GM19035 (cell line): ENCODE measurements around the gene PSAPL1.

Experiments
- ATAC-seq: cut with Tn5 transposase; IDR thresholded peaks from one replicate; pipeline ENCODE4 v1.9.1; 2021; ENCODE audit not compliant: unreplicated experiment

PSAPL1 gene

DNA sequence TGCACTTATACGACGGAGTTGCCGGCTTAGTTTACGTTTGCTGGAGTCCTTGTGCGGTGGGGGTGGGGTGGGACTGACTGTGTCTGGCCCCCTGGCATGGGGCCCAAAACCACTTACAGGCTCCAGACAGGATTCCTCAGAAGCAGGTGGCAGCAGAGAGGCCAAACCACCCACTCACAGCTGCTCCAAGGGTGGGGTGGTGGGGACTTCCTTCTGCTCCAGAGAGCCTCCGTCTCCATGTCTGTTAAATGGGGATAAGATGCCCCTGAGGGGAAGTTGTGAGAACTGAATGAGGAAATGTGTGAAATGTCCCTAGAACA lies 36.7 kb downstream of the PSAPL1 start:
- ATAC-seq = no peak

DNA sequence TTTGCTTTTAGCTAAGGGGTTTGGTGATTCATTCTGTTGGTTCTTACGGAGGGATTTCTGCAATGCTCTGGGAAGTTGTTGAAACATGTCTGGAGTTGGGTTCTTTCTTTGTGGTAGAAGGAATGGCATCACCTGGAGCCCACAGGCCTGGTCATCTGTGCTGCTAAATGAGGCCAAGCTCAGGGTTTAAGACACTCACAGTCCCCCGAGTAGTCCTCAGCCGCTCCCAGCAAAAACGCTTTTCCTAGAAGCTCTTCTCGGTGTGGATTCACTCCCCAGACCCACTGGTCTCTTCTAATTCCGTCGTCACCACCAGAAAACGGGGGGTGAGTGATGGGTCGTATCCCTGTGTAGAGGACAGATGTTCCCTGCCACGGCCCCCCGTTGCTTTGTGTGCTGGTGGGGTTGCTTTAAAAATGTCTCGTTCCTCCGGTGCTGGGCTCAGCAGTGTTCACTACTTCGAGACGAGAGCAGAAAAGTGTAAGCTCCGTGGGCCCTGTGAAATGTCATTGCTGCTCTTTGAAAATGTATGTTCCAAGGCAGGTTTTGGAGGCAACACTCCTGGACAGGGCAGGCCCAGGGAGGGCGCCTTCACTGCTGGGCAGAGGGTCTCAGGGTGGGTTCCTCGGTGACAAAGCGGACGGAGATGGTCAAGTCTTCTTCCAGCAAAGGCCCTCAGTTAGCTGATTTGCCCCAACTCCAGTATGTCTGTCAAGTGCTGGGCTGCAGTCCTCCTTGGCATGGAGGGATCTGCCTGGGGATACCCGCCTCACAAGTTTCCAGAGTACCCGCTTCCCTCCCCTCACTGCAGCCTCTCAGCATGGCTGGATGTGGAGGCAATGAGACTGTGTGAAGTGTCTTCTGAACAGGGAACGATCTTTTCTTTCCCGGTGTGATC lies 37.3 kb downstream of the PSAPL1 start:
- no peak for ATAC-seq

DNA sequence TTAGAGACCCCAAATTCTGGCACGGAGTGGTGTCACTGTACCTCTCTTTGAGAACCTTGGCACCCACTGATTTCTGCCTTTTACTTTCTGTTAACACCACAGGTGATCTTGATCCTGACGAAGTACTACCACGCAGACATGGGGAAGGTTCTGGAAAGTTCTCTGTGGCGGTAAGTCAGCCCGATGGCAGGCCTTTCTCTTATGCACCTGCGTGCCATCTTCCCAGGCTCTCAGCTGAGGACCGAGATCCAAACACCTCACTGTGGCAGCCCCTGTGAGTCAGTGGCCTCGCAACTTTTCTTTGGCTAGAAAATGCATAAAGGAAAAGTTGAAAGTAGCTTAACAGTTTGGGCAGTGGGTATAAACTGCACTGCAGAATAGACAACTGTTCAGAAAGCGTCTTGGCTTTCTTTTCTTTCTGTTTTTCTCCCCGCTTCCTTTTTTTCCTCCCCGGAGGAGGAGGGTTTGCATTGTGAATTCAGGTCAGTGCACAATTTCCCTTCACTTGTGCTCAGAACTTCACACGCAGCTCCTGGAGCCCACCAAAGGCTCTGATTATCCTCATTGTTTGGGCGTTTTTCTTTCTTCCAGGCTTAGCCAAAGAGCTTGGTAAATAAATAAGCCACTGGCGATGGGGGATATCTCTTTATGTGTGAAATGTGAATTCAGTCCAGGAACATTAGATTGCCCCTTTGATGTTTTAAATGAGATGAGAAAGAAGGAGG lies 38.4 kb downstream of the PSAPL1 start:
- no peak for ATAC-seq

DNA sequence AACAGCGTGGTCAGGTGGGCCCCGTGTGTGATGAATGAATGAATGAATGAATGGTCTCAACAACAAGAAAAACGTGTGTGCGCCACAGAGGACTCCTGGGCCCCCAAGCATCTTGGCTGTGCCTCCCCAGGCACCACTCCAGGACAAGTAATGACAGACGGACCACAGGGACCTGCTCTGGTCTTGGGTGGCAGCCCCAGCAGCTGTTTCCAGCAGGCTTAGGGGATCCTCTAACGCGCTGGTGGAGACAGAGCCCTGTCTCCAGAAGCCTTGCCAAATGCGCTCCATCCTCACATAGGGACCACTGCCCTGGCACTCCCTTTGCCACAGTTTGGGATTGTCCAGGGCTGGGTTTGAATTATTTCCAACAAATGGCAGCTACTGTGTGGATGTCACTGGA lies 39.1 kb downstream of the PSAPL1 start:
- no peak for ATAC-seq

DNA sequence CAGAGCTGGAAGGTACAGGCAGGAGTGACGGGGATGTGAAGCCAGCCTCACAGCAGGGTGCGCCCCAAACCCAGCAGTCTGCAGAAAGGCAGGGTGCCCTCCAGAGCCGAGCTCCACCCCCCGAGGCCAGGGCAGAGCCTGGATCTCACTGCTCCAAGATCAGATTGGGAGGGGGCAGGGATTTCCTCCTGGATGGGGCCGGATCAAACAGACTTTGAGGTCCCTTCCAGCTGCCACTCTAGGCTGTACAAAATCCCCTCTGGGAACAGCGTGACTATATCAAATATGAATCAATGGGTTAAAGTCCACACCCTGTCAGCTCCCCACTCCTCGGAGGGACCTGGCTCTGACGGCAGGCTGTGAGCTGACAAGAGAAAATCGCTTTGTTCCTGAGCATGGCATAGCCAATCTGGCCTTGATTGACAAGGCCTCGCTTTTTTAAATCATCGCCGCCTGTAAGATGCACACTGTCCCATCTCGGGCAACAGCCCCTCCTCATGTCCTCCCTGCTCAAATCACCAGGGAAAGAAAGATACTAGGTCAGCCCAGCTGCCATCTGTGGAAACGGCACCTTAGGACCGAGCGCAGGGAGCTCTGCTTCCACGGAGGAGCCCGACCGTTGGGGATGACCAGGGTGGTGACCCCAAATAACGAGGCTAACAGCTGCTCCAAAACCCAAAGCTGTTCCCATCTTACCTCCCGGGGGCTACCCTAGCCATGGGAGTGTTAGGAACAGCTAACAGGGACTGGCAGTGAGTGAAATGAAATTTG lies 39.9 kb downstream of the PSAPL1 start:
- ATAC-seq = no peak

DNA sequence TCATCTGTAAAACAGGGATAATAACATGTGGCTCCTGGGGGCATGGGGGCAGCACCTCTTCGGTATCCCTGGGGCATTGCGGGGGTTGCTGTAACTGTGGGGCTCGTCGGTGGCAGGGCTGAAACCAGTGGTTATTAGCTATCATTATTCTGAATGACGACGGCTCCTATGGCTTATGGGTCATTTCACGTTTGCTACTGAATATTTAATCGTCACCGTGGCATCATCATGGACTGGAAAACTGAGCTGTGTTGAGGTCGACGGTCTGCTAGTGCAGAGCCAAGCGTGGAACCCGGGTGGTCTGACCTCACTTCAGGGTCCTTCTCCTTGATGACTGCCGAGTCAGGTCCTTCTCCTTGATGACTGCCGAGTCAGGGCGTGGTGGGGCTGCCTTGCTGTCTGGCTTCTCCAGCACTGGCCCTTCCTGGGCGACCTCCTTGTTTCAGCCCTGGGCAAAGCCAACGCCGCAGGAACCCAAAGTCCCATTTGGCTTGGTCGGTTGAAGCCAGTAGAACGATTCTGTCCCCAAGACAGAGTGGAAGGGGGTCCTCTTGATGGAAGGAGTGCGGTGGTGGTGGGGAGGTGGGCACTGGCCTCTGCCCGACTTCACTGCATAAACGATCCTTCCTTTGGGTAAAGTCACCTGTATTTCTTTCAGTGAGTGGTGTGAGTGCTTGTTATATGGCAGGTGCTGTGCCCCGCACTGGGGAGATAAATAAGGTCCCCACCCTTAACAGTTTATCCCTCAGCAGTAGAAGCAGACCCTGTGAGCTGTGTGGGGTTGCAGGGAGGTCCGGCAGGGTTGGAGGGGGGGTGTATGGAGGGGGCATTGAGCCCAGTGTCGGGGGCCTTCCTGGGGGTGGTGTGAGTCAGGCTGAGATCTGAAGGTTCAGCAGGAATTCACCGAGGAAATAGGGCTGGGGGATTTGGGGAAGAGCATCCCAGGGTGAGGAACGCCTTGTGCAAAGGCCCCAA lies 40.8 kb downstream of the PSAPL1 start:
- no peak for ATAC-seq

DNA sequence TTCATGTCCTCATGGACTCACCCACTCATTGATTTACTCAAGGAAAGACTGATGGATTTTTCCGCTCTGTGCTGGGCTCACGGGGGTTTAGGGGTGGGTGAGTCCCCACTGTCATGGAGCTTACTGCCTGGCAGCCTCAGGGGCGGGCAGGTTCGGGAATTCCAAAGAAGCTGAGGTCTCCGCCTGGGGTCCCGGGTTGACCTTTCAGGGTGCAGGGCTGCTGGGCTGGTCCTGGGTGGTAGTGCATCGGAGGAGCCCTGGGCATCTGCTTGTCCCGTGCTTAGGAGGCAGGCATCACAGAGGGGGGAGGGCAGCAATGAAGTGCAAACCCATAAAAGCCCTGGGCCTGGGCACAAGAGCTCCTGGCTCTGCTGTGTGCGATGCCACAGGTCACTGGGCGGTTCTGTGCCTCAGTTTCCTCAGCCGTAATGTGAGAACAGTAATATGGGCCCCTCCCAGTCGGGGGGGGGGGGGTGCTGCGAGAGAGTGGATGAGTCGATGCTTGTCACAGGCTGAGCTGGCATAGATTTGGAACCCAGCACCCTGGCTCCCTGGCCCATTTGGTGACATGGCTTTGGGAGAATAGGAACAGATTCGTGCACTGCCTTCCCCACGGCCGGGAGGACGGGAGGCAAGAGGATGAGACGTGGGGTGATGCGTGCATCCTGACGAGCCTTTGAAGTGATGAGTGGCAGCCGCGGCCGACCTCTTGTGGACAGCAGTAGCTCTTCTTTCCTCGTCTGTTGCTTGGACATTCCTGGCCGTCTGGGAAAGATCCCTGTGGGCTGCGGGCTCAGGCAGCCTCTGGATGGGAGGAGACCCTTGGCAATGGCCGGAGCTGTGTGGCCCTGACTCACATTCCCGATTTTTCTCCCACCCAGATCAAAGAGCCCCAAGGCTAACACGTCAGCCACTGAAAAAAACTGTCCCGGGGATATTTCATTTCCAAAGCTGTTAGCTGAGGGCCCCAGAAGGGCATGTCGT lies 42.0 kb downstream of the PSAPL1 start:
- ATAC-seq = no peak

DNA sequence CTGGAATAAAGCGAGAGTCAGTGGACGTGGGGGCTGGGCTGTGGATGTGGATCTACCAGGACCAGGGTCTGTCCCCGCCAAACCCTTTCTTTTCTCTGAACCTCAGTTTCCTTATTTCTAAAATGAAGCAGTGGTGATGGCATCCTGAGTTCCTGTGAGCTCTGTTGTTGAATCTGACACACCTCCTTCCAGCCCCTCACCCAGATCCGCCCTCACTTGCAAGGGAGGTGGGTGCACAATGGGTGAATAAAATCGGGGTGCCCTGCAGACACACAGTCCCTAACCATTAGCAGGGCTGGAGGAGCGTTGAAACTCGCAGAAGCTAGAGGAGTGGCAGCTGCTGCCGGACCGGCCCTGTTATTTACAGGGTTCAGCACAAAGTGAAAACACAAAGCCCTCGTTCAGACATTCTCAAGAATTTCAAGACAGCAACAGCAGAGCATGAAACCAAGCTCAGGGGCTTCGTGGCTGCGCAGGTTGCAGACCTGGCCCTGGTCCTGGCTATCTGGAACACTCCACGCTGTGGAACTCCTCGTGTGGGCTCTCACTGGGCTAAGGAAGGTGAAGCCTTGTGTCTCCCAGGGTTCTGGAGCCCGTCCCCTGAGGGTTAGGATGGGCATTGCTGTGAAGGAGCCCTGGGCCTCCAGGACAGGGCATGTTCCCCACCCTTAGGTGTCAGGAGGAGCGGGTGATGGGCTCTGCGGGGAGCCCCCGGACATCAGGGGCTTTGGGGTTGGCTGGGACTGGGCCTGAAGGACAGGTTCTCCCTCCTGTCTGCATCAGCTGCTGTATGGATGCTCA lies 42.9 kb downstream of the PSAPL1 start:
- ATAC-seq = no peak

DNA sequence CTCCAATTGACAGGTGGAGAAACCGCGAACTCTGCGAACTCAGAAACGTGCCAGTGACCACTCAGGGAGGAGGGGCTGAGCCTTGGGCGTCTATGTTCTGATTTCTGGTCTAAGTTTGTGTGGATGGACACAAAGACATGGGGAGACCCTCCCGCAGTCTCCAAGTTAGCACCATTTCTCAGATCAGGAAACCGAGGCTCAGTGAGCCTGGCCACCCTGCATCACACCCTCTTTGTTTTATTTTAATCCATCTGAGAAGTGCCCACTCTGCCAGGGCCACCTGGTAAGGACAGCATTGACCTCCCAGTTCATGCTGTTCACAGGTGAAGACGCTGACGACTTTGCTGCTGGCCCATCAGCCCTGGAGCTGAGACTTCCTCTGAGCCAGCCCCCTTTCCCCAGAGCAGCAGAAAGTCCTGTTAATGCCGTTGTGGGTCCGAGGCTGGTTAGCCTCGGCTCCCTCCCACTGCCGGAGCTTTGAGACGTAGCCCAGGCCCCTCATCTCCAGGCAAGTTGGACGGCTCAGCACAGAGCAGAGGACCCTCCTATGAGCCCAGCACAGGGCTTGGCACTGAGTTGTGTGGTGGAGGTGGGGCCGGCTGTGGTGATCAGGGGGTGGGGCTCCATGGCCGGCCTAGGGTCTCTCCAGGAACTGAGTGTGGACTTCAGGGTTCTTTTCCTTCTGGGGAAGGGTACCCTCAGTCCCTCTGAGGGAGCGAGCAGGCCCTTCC lies 43.7 kb downstream of the PSAPL1 start:
- no peak for ATAC-seq

DNA sequence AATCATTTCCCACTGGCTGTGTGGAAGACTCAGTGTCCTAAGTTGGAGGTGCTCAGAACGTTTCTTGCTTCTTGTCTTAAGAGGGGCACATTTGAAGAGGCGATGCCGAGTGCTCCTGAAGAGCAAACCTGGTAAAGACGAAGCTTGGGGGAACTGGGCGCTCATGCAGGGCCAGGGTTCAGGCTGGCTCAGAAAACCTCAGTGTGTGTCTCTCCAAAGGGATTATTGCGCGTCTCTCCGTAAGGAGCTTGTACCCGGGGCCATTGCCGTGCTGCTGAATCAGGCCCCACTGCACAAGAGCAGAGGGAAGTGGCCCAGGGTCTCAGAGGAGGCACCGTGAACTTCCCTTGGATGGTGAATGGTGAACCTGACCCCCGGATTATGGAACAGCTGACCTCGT lies 44.4 kb downstream of the PSAPL1 start:
- ATAC-seq = no peak

DNA sequence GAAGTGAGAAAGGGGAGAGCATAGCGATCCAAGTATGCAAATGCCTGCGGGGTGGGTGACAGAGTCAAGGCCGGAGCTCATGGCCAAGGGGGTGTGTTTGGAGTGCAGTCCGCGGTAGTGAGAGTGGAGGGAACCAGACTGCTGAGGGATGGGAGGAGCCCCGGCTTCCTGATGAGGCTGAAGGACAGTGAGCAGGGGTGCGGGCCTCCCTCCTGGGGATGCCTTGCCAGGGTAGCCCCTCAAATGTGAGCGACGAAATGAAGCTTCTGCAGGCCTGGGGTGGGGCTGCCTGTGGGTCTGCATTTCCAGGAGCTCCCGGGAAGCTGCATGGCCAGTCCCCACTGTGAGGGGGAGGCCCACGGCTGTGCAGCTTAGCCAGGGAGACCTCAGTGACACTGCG lies 45.0 kb downstream of the PSAPL1 start:
- ATAC-seq = no peak

DNA sequence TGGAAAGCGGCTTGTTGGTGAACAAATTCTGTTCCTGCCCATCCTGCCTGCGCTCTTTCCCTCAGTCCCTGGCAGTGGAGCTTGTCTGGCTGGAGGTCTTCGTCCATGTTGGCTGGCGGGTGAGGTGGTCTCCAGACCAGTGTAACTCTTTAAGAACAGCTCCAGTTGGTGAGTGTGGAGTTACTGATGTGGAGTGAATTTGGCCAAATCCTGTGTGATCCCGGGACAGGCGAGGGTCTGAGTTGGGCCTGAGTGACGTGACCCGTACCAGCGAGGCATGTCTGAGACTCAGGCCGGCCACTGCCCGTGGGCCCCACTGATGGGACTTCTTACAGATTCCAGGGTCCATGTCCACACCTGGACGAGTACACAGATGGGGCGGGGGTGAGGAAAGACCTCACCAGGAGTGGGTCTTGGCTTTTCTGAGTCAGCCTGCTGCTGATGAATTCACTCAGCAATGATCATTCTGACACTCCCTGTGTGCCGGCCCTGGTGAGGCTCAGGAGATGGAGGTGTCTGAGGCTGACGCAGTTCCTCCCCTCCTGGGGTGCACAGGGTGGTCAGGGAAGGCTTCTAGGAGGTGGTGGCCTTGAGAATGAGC lies 45.5 kb downstream of the PSAPL1 start:
- ATAC-seq = no peak

DNA sequence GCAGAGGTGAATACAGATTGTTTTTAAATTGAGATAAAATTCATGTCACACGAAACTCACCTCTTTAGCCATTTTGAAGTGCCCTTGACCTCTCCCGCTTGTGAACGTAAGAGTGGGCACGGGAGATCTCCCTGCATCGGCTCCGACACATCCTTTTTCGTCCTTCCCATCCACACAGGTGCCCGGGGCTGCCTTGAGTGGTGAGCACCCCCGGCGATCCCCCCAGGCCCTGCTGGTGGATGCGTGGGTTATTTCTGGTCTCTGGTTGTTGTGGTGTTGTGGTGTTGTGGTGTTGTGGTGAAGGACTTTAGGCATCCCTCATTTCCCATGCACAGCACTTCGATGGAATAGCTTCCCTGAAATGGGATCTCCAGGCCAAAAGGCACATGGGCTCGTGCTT lies 46.1 kb downstream of the PSAPL1 start:
- no peak for ATAC-seq

DNA sequence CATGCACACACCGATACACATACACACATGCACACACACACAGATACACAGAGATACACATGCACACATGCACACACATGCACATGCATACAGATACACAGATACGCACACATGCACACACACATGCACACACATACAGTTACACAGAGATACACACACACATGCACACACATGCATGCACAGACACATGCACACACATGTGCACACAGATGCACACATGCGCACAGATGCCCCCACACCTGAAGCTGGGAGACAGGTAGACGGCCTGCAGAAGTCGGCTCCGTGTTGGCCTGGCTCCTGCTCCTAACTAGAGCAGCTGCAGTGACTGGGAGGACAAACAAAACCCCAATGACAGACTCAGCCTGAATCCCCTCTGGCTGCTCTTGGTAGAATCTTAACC lies 46.8 kb downstream of the PSAPL1 start:
- ATAC-seq = no peak

DNA sequence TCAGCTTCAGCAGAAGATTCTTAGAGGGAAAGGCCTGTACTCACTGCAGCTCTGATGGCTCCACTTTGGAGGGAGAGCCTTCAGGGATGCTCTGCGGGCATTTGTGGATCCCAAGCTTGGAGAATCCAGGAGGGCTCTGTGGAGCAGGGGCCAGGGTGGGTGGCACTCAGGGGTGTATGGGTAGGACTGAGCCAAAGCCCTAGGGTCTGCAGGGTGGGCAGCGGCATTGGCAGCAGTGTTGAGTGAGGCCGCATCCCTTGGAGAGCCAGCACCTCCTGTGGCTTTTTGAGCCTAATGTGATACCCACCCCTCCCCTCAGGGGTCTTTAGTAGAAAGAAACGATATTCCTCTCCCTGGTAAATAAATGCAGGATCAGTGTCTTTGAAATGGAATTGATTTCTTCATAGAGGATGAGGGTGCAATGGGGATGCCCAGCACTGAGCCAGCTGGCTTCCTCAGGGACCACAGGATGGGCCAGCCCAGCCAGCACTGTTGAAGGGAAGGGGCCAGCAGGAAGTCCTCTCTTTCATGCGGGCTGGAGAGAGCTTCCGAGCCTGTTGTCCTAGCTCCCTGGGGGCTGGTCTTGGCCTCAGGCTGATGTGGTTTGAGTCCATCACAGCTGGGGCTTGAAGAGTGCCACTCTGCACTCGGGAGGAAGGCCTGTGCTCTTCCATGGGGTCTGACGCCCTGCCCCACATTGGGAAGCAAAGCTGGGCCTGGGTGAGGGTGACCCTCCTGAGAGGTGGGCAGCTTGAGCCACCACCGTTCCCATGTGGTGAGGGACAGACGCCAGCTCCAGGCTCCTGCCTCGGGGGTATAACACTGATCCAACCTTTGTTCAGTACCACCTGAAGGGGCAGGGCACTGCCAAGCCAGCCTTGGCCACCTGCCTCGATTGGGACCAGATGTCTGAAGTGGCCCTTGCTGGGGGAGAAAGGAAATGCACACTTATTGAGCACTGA lies 49.5 kb downstream of the PSAPL1 start:
- ATAC-seq = no peak
